ENCODE results near the gene EPN1.

The EPN1 gene

GRCh38 chr19:55672418-55672817 is 2.6 kb upstream of the EPN1 start:
- TF ChIP-seq EZH2 (IDR thresholded peaks at IDR 0.05; ENCODE audit: borderline replicate concordance, low read length): no peak
- no peak for TF ChIP-seq CTCF (IDR thresholded peaks at IDR 0.05; ENCODE audit: low read length)
- Histone ChIP-seq H3K36me3 (ENCODE audit: insufficient read depth, low read length) (peaks cover 64% of the 10 kb centered on the region), H3K27me3 (ENCODE audit: insufficient read depth, low read length) (no peaks in the 10 kb centered on the region), H3K79me2 (ENCODE audit: insufficient read depth, low read length) (peaks cover 20% of the 10 kb centered on the region), H3K4me2 (ENCODE audit: low read length) (no peak overlapping the region), H3K27ac (ENCODE audit: low read depth, low read length, poor library complexity, severe bottlenecking) (no peak overlapping the region), H3K9ac (ENCODE audit: low read length) (no peak overlapping the region), H3K9me2 (ENCODE audit: low read depth, low read length) (no peaks in the 10 kb centered on the region), H3K9me3 (ENCODE audit: low read length) (no peaks in the 10 kb centered on the region), H3F3A (ENCODE audit: insufficient read depth, low read length) (no peaks in the 10 kb centered on the region; the same call in 1 of the 2 replicates), H3K4me1 (ENCODE audit: insufficient read depth, low read length, severe bottlenecking) (peaks cover 43% of the 10 kb centered on the region), H3K4me3 (ENCODE audit: low read depth, low read length, poor library complexity, severe bottlenecking) (no peak overlapping the region), H4K20me1 (ENCODE audit: insufficient read depth, low read length) (no peaks in the 10 kb centered on the region), H2AFZ (ENCODE audit: low read length) (no peak overlapping the region)

GRCh38 chr19:55673465-55673864 is 1.6 kb upstream of the EPN1 start:
- Histone ChIP-seq H3K36me3 (ENCODE audit: insufficient read depth, low read length) (peaks cover 55% of the 10 kb centered on the region), H4K20me1 (ENCODE audit: insufficient read depth, low read length) (no peaks in the 10 kb centered on the region), H3F3A (ENCODE audit: insufficient read depth, low read length) (no peaks in the 10 kb centered on the region; the same call in 1 of the 2 replicates), H3K4me2 (ENCODE audit: low read length) (peak overlapping the region; percentile 1; the same call in 1 of the 2 replicates), H3K9ac (ENCODE audit: low read length) (no peak overlapping the region; the same call in 1 of the 2 replicates), H2AFZ (ENCODE audit: low read length) (no peak overlapping the region), H3K27me3 (ENCODE audit: insufficient read depth, low read length) (no peaks in the 10 kb centered on the region), H3K4me1 (ENCODE audit: insufficient read depth, low read length, severe bottlenecking) (peaks cover 53% of the 10 kb centered on the region), H3K79me2 (ENCODE audit: insufficient read depth, low read length) (peaks cover 24% of the 10 kb centered on the region), H3K4me3 (ENCODE audit: low read depth, low read length, poor library complexity, severe bottlenecking) (no peak overlapping the region), H3K27ac (ENCODE audit: low read depth, low read length, poor library complexity, severe bottlenecking) (peak overlapping the region; percentile 51), H3K9me3 (ENCODE audit: low read length) (no peaks in the 10 kb centered on the region), H3K9me2 (ENCODE audit: low read depth, low read length) (no peaks in the 10 kb centered on the region)
- TF ChIP-seq EZH2 (IDR thresholded peaks at IDR 0.05; ENCODE audit: borderline replicate concordance, low read length) (no peak), CTCF (IDR thresholded peaks at IDR 0.05; ENCODE audit: low read length) (no peak)

GRCh38 chr19:55673889-55674288 is 1.1 kb upstream of the EPN1 start:
- Histone ChIP-seq H3K79me2 (ENCODE audit: insufficient read depth, low read length) (peaks cover 24% of the 10 kb centered on the region), H3K4me2 (ENCODE audit: low read length) (peak overlapping the region; percentile 1; the same call in 1 of the 2 replicates), H3K4me1 (ENCODE audit: insufficient read depth, low read length, severe bottlenecking) (peaks cover 58% of the 10 kb centered on the region), H3K9me3 (ENCODE audit: low read length) (no peaks in the 10 kb centered on the region), H4K20me1 (ENCODE audit: insufficient read depth, low read length) (no peaks in the 10 kb centered on the region), H3K27me3 (ENCODE audit: insufficient read depth, low read length) (no peaks in the 10 kb centered on the region), H2AFZ (ENCODE audit: low read length) (no peak overlapping the region), H3F3A (ENCODE audit: insufficient read depth, low read length) (no peaks in the 10 kb centered on the region; the same call in 1 of the 2 replicates), H3K4me3 (ENCODE audit: low read depth, low read length, poor library complexity, severe bottlenecking) (peak overlapping the region; percentile 97), H3K9ac (ENCODE audit: low read length) (no peak overlapping the region), H3K9me2 (ENCODE audit: low read depth, low read length) (no peaks in the 10 kb centered on the region), H3K36me3 (ENCODE audit: insufficient read depth, low read length) (peaks cover 55% of the 10 kb centered on the region), H3K27ac (ENCODE audit: low read depth, low read length, poor library complexity, severe bottlenecking) (peak overlapping the region; percentile 51)
- no peak for TF ChIP-seq CTCF (IDR thresholded peaks at IDR 0.05; ENCODE audit: low read length)
- no peak for TF ChIP-seq EZH2 (IDR thresholded peaks at IDR 0.05; ENCODE audit: borderline replicate concordance, low read length)

Data from OCI-LY1 (cell line).